ENCODE results near the gene ZC3H4.
A peak's percentile ranks its signal among the peaks of the same experiment; 100 is the strongest.

Gene ZC3H4

DNA sequence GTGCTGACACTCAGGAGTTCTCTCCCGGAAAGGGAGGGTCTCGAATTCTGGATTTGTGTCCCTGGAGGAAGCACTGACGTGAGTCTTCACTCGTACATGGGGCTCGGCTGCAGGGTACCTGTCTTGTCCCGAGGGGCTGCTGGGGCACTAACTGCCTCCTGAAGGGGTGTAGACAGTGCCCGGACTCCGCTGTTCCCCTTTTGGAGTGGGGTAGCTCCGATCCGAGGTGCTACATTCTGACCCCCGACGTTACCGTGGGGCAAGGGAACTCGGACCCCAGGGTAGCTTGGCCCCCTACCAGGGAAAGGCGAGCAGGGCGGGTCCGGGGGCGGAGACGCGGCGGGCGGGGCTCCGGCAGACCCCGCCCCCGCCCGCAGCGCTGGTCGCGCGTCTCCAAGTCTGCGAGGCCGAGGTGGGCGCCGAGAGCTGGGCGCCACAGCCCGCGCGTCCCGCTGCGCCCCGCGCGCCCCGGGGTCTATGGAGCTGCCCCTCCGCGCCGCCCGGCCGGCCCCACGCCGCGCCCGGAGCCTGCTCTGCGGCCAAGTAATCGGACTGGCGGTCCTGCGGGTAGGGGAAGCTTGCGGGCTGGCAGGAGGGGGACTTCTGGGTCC is 94.0 kb downstream of the ZC3H4 start, which contains the start of gene NPAS1:
Gene NPAS1, plus strand, starts transcription at position 407 of the 611 bp plus-strand sequence. CDS start 1,211 bp downstream, outside the sequence.
- Mint-ChIP-seq H3K4me3 (peak within 1 kb of the TSS; percentile 76), H3K27me3 (ENCODE audit: low read depth, poor library complexity) (peaks cover 82% of the 10 kb centered on the region), H3K9me3 (no peaks in the 10 kb centered on the region), H3K36me3 (ENCODE audit: low read depth) (no peaks in the 10 kb centered on the region), H3K4me1 (peaks cover 5% of the 10 kb centered on the region), H3K27ac (no peak within 1 kb of the TSS)
- TF ChIP-seq, protein P1, sequence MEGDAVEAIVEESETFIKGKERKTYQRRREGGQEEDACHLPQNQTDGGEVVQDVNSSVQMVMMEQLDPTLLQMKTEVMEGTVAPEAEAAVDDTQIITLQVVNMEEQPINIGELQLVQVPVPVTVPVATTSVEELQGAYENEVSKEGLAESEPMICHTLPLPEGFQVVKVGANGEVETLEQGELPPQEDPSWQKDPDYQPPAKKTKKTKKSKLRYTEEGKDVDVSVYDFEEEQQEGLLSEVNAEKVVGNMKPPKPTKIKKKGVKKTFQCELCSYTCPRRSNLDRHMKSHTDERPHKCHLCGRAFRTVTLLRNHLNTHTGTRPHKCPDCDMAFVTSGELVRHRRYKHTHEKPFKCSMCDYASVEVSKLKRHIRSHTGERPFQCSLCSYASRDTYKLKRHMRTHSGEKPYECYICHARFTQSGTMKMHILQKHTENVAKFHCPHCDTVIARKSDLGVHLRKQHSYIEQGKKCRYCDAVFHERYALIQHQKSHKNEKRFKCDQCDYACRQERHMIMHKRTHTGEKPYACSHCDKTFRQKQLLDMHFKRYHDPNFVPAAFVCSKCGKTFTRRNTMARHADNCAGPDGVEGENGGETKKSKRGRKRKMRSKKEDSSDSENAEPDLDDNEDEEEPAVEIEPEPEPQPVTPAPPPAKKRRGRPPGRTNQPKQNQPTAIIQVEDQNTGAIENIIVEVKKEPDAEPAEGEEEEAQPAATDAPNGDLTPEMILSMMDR (IDR thresholded peaks at IDR 0.05): no peak
- DNase-seq: peak; percentile 62

DNA sequence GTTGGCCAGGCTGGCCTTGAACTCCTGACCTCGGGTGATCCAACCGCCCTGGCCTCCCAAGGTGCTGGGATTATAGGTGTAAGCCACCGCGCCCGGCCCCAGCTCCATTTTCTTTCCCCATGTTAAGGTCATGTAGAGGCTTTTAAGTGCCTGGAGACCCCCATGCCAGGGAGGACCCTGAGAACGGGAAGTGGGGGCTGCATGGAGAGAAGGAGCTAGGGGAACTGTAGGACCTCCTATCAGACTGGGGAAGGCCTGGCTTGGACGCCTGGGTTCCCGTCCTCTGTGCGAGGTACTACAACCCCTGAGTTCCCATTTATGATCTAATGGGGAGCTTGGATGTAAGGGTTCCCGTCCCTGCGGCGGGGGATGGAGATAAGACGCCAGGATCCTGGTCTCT is 94.7 kb downstream of the ZC3H4 start:
- no peak overlapping the region for H3K27ac Mint-ChIP-seq
- TF ChIP-seq, protein P1 (IDR thresholded peaks at IDR 0.05): no peak
- no peak for DNase-seq
- H3K36me3 Mint-ChIP-seq (ENCODE audit: low read depth): no peaks in the 10 kb centered on the region
- H3K4me3 Mint-ChIP-seq: peak overlapping the region; percentile 61
- peaks cover 80% of the 10 kb centered on the region for H3K27me3 Mint-ChIP-seq (ENCODE audit: low read depth, poor library complexity)
- peaks cover 5% of the 10 kb centered on the region for H3K4me1 Mint-ChIP-seq
- no peaks in the 10 kb centered on the region for H3K9me3 Mint-ChIP-seq
